ENCODE results near the gene TBC1D9.

TBC1D9 gene

GRCh38 chr4:140571620-140572019 lies 184.6 kb downstream of the TBC1D9 start:
- POLR2A ChIA-PET: no interaction called here
- CTCF ChIA-PET: no interaction called here
- H3K4me3 ChIP-seq (ENCODE audit: low read depth, low read length): no peak overlapping the region
- DNase-seq (ENCODE audit: low read depth, low spot score): no peak
- no peak for TF ChIP-seq CTCF (IDR thresholded peaks at IDR 0.05; ENCODE audit: insufficient read depth, low read length, missing control alignments)
